SK-N-SH treated with all-trans-retinoic acid at 6 μM for 48 hours (cell line): ENCODE data around the gene CENPQ.

Experiments used
- ARNTL ChIP-seq: fragments of 450-650 bp; formaldehyde crosslinking; IDR thresholded peaks from 2 replicates; pipeline ENCODE4 v1.5.0; 2020; ENCODE audit warnings: low read depth, mild to moderate bottlenecking, moderate library complexity, borderline replicate concordance
- PATZ1 ChIP-seq: fragments of 250-450 bp; sonication (Bioruptor Pico); IDR thresholded peaks from 2 replicates; pipeline ENCODE4 v1.8.0; 2020; ENCODE audit warnings: mild to moderate bottlenecking, moderate library complexity, borderline replicate concordance
- SNAI2 ChIP-seq: fragments of 250-450 bp; sonication (Bioruptor Pico); IDR thresholded peaks from 2 replicates; pipeline ENCODE4 v1.5.0; 2020; ENCODE audit warnings: mild to moderate bottlenecking, moderate library complexity
- TOX ChIP-seq: fragments of 250-450 bp; sonication (Bioruptor Pico); IDR thresholded peaks from 2 replicates; pipeline ENCODE4 v1.8.0; 2021; ENCODE audit warnings: mild to moderate bottlenecking, moderate library complexity, borderline replicate concordance
- ZFP3 ChIP-seq: fragments of 250-450 bp; sonication (Bioruptor Pico); IDR thresholded peaks from 2 replicates; pipeline ENCODE4 v1.5.0; 2020; ENCODE audit warnings: mild to moderate bottlenecking, moderate library complexity
- ZFP30 ChIP-seq: fragments of 450-650 bp; formaldehyde crosslinking; IDR thresholded peaks from 2 replicates; pipeline ENCODE4 v1.5.0; 2022; ENCODE audit warnings: mild to moderate bottlenecking, moderate library complexity

GRCh38 chr6:49517919-49518318, 54.7 kb downstream of the CENPQ start:
- no peak for TF ChIP-seq PATZ1 (CRISPR knock-in tag)
- TF ChIP-seq SNAI2 = no peak
- no peak for TF ChIP-seq TOX (CRISPR knock-in tag)
- no peak for TF ChIP-seq ZFP30
- no peak for TF ChIP-seq ARNTL
- TF ChIP-seq ZFP3 = no peak
